Measurements from ENCODE around the gene ACTR2.

The ACTR2 gene

DNA sequence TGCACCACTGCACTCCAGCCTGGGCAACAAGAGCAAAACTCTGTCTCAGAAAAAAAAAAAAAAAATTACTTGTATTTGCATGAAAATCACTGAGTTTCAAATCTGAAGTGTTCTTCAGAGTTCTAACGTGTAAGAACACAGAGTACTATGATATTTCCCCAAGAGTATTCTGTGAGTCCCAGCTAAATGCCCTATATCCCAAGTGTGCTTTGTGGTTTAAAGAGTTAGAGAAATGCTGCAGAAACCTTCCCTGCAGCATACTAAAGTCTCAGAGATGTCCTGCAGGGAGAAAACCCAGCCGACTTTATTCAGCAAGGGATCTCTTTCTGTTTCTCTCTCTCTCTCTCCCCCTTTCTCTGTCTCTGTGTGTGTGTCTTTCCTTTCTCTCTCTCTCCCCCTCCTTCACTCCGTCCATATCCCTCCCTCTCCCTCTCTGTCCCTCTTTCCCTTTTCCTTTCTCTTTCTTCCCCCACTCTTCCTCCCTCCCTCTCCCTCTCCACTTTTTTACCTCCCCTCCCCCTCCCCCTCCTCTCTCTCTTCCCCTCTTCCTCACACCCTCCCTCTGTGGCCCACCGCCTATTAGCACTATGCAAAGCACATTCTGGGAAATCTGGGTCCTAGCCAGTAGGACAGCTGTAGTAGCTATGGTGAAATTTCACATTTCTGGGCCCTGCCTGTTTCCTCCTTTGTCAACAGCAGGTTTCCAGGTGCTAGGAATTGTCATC, 54.2 kb downstream of the ACTR2 start:
- no peak for DNase-seq

DNA sequence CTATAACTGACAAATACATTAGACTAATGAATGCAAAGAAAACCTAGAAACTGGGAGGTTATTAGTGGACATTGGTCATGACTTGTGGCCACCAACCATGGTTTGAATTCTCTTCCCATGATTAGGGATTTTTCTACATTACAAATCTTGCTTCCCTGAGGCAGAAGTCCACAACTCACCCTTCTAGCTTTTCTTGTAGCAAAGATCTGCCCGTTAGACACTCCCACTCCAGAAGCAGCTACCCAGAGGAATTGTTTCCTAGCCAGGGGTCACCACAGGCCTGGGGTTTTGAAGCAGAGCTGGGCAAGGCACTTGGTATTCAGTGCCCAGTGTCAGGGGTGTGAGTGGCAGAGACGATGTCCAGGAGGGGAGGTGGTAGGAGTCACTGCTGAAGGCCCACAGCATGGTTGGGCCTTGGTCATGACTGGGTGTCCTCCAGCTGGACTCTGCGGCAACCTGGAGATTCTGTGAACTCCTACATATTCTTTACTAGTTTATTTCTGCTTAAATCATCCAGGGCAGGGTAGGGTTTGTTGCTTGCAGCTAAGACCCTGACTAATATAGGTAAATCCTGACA, 54.9 kb downstream of the ACTR2 start:
- DNase-seq, result no peak

DNA sequence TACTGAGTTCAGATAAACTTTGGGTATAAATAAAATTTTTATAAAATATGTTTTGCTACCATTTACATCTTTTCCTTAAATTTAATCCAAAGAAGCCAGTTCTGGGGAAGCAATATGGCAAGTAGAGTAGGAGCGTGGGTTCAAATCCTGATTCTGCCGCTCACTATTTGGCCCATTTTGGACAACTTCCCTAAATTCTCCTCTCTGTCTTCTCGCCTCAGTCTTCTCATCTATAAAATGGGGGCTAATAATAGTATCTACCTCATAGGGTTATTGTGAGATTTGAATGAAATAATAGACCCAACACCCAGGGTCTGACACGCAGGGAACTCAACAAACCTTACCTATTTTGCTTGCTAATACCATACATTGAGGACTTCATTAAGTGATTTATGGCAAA, 59.7 kb downstream of the ACTR2 start:
- no peak for DNase-seq

DNA sequence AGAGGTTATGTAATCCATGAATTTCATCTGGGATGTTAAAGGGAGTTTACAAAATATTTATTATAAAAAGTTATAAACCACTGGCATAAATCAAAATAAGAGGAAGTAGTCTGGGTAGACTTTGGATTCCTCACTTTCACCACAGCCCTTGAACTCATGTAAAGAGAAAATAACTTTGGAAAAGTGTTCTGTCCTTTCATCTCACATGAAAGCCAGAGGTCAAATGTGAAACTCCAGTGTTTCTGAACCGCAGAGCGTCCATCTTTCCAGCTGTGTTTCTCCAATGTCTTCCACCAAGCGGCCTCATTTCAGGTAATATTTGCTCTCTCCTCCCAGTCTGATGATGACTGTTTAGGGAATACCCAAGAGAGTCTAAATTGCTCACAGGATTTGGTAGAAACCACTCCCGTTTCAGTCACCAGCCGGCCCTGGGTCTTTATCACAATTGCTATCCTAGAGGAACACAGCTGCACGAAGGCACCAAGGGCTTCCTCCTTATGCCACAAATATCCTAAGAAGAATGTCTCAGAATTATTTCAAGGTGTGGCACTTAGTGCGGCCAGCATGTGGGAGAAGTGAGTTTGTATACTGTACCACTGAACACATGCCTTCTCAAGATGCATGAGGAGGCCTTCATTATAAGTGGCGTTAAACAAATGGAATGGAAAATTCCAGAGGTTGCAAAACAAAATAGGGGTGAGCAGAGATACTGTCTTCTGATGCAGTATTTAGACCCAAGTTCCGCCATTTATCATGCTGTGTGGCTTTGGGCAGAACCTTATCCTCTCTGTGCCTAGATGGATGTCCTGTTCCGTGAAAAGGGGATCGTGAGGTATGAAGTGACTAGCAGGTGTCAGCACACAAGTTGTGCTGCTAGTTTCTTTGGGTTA, 63.8 kb downstream of the ACTR2 start:
- no peak for DNase-seq

DNA sequence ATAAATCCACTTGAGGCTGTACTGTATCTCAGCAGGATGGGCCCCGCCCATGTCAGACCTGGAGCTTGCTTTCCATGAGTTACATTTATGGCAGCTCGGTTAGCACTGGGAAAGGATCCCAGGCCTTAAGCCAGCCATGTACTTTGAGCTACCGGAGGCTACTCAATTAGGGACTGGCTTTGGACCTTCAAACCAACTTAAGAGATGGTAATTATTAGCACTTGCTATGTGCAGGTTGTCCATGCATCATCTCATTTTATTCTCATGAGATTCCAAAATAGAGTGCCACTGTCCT, 64.4 kb downstream of the ACTR2 start:
- DNase-seq, result no peak

DNA sequence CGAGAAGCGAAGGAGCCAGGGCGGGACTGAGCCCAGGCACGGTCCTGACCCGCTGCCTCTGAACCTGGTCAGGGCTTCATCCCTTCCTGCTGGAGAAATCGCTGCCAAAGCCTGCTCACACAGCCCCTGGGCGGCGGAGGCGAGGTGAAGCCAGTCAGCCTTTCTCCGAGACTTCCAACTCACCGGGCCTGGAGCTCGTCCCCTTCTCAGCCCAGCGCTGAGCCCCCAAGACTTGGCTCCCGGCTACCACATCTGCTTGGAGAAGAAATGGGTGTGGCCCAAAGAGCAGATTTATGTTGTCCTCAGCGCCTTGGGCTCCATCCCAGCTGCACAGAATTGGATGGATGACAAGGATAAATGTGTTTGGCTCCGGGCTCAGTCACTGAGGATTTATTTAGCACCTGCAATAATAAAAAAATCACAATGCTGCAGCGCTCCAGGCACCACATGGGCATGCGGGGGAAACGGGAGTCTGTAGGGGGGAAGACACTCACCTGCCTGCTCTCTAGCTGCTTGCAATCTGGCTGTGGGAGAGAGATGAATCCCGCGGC, 64.9 kb downstream of the ACTR2 start:
- DNase-seq, result peak; percentile 8

DNA sequence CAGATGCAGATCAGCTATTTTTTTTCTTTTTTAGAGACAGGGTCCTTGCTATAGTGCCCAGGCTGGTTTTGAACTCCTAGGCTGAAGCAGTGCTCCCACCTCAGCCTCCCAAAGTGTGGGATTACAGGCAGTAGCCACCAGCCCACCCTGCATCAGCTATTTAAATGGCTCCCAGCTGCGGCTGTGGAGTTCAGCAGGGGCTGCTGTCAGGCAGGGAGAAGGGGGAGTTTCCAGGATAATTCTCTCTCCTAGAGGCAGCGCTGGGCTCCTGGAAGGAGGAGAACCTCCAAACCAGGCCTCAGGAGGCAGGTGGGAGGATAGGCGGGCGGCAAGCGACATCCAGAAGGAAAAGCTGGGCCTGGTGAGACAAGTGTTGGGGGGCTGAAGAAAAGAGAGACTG, 65.7 kb downstream of the ACTR2 start:
- DNase-seq, result no peak

DNA sequence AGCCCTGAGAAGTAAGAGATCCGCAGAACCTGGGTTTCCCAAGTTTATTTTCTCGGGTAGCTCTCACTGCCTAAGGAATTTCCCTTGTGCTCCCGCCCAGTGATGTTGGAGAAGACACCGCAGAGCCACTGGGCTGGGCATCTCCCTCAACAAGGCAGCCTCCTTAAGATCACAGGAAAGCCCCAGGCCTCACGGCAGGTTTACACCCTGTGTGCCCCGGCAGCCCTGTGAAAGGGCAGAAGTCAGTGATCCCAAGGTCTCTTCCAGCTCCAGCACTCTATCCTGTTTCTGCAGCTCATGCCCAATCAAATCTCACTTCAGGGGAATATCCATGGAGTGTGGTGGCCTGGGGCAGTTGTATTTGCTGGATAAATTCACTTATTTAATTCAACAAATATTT, 66.5 kb downstream of the ACTR2 start:
- DNase-seq, result no peak

DNA sequence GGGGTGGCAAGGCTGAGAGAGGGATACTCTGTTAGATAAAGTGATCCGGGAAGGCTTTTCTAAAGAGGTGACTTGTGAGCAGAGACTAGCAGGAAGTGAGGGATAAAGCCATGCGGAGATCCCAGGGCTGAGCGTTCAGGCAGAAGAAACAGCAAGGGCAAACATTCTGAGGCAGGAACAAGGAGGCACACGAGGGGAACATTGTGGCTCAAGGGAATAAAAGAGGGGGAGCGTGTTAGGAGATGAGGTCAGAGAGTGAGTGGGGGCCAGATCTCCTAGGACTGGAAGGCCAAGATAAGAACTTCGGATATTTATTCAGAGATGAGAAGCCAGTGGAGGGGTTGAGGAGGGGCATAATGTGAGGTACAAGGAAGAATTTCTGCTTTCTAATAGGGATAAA, 67.1 kb downstream of the ACTR2 start:
- DNase-seq, result no peak

DNA sequence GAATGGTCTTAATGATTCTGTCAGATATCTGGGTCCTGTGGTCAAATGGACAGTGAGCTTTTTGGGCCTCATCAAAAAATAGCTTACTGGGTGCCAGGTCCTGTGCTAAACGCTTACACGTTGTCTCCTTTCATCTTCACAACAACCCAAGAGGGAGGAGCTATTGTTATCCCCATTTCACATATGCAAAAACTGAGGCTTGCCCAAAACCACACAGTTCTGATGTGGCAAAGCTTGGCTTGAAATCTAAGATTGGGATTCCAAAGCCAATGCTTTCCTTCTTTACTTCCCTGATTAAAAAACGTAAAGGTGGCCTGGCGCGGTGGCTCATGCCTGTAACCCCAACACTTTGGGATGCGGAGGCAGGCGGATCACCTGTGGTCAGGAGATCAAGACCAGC, 69.3 kb downstream of the ACTR2 start:
- DNase-seq, result no peak

DNA sequence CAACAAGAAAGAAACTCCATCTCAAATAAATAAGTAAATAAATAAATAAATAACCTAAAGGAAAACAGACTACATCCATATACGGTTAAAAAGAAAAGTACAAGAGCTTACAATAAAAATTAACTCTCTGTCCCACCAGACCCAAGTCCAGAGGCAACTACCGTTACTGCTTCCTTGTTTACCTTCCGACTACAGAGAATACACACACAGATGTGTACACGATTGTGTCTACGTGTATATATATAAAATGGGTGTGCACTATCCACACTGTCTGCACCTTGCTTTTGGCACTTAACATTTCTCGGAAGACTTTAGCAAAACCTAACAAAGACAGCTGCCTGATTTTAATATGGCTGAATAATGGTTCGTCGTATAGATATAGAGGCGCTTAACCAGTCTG, 69.9 kb downstream of the ACTR2 start:
- no peak for DNase-seq

DNA sequence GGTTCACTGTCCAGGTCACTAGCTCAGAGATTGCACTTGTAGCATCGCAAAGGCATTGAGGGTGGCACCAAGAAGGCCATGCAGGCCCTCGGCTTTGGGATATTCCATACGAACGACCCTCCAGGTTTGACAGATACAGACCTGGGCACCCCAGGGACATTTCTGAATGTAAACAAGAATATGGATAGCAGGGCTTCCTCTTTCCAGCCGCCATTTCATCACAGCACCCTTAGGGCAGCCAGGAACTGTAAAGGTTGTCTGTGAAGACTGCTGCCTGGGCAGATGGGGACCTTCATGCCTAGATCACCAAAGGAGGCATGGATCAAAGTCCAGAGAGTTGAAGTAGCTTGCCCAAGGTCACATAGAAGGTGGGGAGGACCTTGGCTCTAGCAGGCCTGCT, 70.5 kb downstream of the ACTR2 start:
- DNase-seq, result no peak

DNA sequence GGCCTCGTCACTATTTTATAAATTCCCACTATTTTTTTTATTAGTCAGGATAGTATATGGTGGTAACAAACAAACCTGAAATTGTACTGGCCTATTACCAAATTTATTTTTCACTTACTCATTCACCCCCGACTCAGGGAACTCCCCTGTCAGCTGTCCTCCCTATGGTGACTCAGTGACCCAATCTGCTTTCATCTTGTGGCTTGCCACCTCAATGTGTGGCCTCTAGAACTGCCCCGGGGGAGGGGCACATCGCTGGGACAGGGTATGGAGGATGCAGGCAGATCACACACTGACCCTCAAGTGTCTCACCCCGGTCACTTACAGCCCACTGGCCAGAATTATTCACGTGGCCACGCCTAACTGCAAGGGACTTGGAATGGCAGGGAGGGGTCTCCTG, 71.6 kb downstream of the ACTR2 start:
- no peak for DNase-seq

DNA sequence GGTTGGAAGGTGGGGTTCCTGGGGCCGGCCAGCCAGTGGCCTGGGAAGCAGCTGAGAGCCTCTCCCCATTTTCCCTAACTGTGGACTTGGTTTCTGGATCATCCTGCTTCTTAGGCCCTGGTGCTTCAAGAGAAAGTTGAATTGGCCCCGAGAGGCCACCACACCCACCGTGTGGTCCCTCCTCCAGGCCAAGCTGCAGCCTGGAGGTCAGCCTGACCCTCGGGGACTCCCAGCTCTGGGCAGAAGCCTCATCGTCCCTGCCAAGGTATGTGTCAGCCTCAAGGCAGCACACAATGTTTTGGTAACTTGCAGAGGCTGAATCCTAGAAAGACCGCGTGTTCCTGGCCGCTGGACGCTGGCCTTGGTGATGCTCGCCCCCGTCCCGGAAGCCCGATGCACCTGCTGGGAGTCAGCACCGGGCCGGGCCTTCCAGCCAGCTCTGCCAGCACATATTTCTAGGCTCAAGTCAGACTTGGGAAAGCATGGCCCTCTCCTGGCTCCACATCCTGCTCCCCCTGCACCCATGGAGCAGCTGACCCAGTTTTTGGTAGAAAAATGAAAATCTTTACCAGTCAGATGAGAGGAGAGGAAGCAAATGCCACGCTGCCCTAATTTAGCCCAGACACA, 72.6 kb downstream of the ACTR2 start:
- DNase-seq, result no peak

DNA sequence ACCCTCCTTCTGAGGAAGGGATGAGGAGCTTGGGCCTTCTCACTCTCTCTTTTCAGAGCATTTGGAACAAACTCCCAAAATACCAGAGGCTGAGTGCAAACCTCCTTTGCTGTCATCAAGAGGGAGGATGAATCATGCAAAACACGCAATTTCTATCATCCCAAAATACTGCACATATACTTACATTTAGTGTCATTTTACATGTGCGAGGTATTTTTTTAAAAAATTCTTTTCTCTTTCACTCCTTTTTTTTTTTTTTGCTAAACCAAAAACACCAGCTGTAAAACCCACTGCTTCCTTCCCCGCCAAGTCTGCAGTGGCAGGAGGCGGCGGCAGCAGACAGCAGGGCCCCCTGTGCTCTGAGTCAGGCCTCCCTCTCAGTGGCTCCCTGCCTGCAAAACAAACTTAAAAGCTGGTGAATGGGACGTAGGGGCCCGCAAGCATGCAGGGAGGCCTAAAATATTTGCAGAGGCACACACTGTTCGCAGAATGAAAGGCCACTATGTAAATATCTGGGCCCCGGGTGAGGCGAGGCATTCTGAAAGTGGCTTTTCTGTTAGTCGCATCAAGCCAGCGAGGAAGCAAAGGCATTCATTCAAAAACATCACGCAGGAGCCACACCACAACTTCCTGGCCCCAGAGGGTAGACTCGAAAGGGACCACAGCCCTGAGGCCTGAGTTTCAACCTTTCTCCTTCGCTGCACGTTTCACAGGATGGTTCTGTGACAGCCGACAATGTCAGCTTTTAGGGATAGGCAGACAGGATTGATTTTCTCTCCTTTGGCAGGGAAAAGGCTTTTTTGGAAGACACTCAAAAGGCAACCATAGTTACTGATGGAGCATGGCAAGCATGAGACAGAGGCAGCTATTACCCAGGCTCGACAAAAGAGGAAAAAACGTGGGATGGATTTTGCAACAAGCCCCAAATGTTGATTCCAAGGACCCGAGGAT, 73.4 kb downstream of the ACTR2 start:
- DNase-seq, result peak; percentile 33

DNA sequence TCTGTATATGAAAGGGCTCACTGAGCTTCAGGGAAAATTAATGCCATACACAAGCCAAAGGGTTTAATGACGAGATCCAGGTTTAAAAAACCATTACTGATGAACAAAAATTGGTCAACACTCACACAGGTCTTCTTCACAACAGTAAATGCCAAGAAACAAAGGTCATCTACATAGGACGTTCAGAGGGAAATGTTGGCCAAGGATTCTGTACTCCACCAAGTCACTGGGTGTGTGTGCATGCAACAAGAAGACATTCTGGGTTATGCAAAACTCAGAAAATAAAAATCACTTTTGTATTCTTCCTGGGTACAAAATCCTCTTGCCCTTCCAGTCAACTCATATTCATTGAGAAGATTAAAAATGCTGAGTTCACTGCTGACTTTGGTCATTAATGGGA, 78.3 kb downstream of the ACTR2 start:
- no peak for DNase-seq

DNA sequence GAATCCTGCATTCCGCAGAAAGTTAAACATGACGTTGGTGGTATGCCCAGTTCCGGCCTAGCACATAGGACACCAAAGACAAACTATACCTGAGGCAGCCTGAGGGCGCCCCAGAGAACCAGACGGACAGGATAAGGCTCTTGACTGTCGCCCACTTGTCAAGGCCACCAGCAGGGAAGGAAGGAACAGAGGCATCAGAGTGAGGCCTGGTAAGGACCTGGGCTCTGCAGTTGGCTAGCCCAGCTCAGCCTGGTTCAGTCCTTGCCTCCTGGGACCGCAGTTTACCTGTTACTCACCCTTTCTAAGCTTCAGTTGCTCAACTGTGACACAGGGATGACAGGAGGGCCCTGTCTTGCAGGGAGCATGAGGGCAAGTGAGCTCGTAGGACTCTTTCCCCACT, 82.1 kb downstream of the ACTR2 start:
- DNase-seq, result no peak

DNA sequence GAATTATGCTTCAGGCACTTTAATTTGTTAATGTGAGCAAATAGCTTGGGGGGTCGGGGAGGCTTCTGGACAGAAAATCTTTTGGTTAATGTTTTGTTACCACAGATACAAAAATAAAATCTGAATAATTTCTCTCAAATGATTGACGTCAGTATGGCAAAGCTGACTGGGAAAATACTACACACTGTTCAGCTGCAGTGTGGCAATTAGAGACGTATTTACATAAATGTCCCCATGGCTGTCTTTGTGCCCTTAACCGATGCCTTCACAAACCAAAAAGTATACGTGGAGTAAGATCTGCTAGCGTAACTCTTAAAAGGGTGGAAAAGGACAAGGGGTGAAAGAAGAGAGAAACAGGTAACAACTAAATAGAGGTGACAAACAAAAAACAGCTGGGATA, 83.4 kb downstream of the ACTR2 start:
- DNase-seq, result no peak

DNA sequence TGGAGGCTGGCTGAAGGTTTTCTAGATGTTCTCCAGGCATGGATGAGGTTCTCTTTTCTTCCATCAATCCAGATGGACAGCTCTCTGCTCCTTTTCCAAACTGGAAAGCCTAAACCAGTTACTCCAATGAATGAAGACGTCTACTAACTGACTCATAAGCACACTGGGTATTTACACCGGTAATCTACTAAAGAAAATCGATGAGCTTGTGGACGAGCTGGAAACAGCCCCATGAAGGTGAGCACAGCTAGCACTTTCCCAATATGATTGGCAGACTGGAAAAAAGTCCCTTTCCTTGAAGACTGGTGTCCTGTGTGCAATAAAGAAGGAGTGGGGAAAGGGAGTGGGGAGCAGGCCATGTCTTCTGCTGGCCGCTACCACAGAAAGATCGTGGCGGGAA, 84.0 kb downstream of the ACTR2 start:
- no peak for DNase-seq

DNA sequence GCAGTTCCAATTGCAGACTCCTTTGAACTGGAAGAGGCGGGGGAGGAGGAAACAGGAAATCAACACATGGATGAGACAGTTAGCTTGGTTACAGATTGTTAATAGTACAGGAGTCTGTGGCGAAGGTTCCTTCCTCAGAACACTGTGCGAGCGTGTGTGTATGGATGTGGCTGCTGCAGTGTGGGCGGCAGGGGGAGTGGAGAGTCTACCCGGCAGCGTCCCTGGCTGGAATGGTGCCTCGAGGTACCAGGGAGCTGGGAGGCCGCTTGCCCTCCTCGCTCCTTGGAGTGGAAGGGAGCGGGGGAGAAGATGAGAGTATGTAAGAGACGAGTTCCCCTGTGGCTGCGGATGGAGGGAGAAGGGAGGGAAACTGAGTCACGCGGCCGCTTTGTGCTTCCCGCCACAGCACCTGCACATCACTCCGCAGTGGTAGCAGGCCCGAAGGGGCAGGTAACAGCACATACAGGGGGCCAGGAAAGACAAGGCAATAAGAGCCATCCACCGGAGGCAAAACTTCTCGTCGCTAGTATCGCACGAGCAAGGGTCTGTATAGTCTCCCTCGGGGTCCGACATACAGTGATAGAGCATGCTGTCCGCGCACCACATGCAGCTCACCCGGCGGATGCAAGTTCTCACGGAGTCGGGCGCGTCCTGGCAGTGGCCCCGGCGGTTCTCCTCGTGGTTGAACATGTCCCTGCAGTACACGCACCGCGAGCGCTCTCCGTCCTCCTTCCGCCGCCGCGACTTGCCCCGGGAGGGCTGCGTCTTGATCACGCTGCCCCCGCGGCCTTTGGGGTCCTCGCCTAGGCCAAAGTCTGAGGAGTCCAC, 85.7 kb downstream of the ACTR2 start:
- DNase-seq, result no peak

DNA sequence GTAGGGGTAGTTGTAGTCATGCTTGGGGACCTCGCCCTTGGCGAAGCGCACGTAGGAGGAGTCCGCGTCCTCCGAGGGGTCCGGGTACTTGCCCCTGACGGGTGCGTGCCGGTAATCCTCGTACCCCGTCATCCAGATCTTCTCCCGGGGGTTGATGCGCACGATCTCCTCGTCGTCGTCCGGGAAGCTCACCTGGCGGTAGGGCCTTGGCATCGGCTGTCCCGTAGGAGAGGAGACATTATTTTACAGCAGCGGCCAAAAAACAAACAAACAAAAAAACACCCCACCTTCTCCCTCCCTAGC, 86.3 kb downstream of the ACTR2 start:
- no peak for DNase-seq

Data from COR-L47 (cell line).